Renal cortex interstitium (tissue), 15 donors: ENCODE results near the gene CCDC167. TPM values are rescaled to one million over a fixed set of nuclear protein-coding genes. Genes with fewer than 3 reads are reported as not detected.

Source experiments
- DNase-seq, 11 donors: peaks; one replicate each; pipeline ENCODE4 v3.0.0-alpha.2; 2013; ENCODE audit warnings: low read depth in 9 of 11, low spot score in 4 of 11; ENCODE audit errors: extremely low read depth in 1 of 11
- long read RNA-seq, 16 experiments: transcript quantifications; one replicate each; lab custom pipeline, GENCODE V29; 2026
- polyA plus RNA-seq, 3 donors: library from polyadenylated mRNA; unstranded; fragments of 120-200 nt; gene quantifications; one replicate each; pipeline ENCODE4 v1.2.1, GENCODE V29; 2013; ENCODE audit not compliant: insufficient read length in 3 of 3

CCDC167 gene
- 10 to 100 TPM; 25.5 to 29.6 (median 29.5) TPM for polyA plus RNA-seq
- long read RNA-seq, donor 1, transcript CCDC167-201 (4 exons, 619 nt): major isoform, 22 of 22 reads
- long read RNA-seq, donor 1, partial matches to known transcripts: 0 of 22 reads
- long read RNA-seq, donor 1, other reads (novel, unspliced or antisense): 0 of 22 reads
- long read RNA-seq, donor 2, transcript CCDC167-201 (4 exons, 619 nt): major isoform, 29 of 35 reads
- long read RNA-seq, donor 2, partial matches to known transcripts: 6 of 35 reads
- long read RNA-seq, donor 2, other reads (novel, unspliced or antisense): 0 of 35 reads
- long read RNA-seq, donor 3, transcript CCDC167-201 (4 exons, 619 nt): major isoform, 28 of 33 reads
- long read RNA-seq, donor 3, partial matches to known transcripts: 0 of 33 reads
- long read RNA-seq, donor 3, other reads (novel, unspliced or antisense): 5 of 33 reads
- long read RNA-seq, donor 4, transcript CCDC167-201 (4 exons, 619 nt): major isoform, 16 of 27 reads
- long read RNA-seq, donor 4, partial matches to known transcripts: 6 of 27 reads
- long read RNA-seq, donor 4, other reads (novel, unspliced or antisense): 5 of 27 reads
- long read RNA-seq, donor 5: 0 reads
- long read RNA-seq, donor 6, transcript CCDC167-201 (4 exons, 619 nt): major isoform, 25 of 30 reads
- long read RNA-seq, donor 6, partial matches to known transcripts: 5 of 30 reads
- long read RNA-seq, donor 6, other reads (novel, unspliced or antisense): 0 of 30 reads
- long read RNA-seq, donor 7, transcript CCDC167-201 (4 exons, 619 nt): major isoform, 42 of 54 reads
- long read RNA-seq, donor 7, partial matches to known transcripts: 12 of 54 reads
- long read RNA-seq, donor 7, other reads (novel, unspliced or antisense): 0 of 54 reads
- long read RNA-seq, donor 8: 0 reads
- long read RNA-seq, donor 9, transcript CCDC167-201 (4 exons, 619 nt): major isoform, 18 of 18 reads
- long read RNA-seq, donor 9, partial matches to known transcripts: 0 of 18 reads
- long read RNA-seq, donor 9, other reads (novel, unspliced or antisense): 0 of 18 reads
- long read RNA-seq, donor 10, transcript CCDC167-201 (4 exons, 619 nt): major isoform, 38 of 54 reads
- long read RNA-seq, donor 10, partial matches to known transcripts: 11 of 54 reads
- long read RNA-seq, donor 10, other reads (novel, unspliced or antisense): 5 of 54 reads
- long read RNA-seq, donor 11, transcript CCDC167-201 (4 exons, 619 nt): major isoform, 23 of 23 reads
- long read RNA-seq, donor 11, partial matches to known transcripts: 0 of 23 reads
- long read RNA-seq, donor 11, other reads (novel, unspliced or antisense): 0 of 23 reads
- long read RNA-seq, donor 12, transcript CCDC167-201 (4 exons, 619 nt): major isoform, 11 of 16 reads
- long read RNA-seq, donor 12, partial matches to known transcripts: 0 of 16 reads
- long read RNA-seq, donor 12, other reads (novel, unspliced or antisense): 5 of 16 reads
- long read RNA-seq, donor 13: 0 reads
- long read RNA-seq, donor 14, transcript CCDC167-201 (4 exons, 619 nt): major isoform, 33 of 33 reads
- long read RNA-seq, donor 14, partial matches to known transcripts: 0 of 33 reads
- long read RNA-seq, donor 14, other reads (novel, unspliced or antisense): 0 of 33 reads
- long read RNA-seq, donor 15, transcript CCDC167-201 (4 exons, 619 nt): major isoform, 13 of 13 reads
- long read RNA-seq, donor 15, partial matches to known transcripts: 0 of 13 reads
- long read RNA-seq, donor 15, other reads (novel, unspliced or antisense): 0 of 13 reads
- long read RNA-seq, donor 16, transcript CCDC167-201 (4 exons, 619 nt): major isoform, 64 of 84 reads
- long read RNA-seq, donor 16, partial matches to known transcripts: 20 of 84 reads
- long read RNA-seq, donor 16, other reads (novel, unspliced or antisense): 0 of 84 reads

- peak; percentile 87 to 98 (median 94) for DNase-seq
These were observed at the start of gene CCDC167 for GRCh38 chr6:37499433-37500293. TSS of gene CCDC167 (minus strand) at chr6:37499893. CDS start at chr6:37499863, 30 bp downstream.

- DNase-seq: no peak
These were observed 49.5 kb upstream of the CCDC167 start for GRCh38 chr6:37549154-37549553.

- DNase-seq: no peak
These were observed 48.5 kb upstream of the CCDC167 start for GRCh38 chr6:37548067-37548674.

- DNase-seq: peak in 1 of 11 donors; percentile 62
These were observed 47.9 kb upstream of the CCDC167 start for GRCh38 chr6:37547564-37548061.

- no peak for DNase-seq
These were observed 46.6 kb upstream of the CCDC167 start for GRCh38 chr6:37546141-37546871.

- no peak for DNase-seq
These were observed 44.8 kb upstream of the CCDC167 start for GRCh38 chr6:37544530-37544929.

- no peak for DNase-seq
These were observed 43.7 kb upstream of the CCDC167 start for GRCh38 chr6:37543361-37543760.

- no peak for DNase-seq
These were observed 41.7 kb upstream of the CCDC167 start for GRCh38 chr6:37541346-37541745.

- DNase-seq: no peak
These were observed 40.7 kb upstream of the CCDC167 start for GRCh38 chr6:37540390-37540789.

- no peak for DNase-seq
These were observed 40.3 kb upstream of the CCDC167 start for GRCh38 chr6:37540029-37540352.

GRCh38 chr6:37539171-37540028, 39.7 kb upstream of the CCDC167 start:
- DNase-seq: no peak

GRCh38 chr6:37538107-37538506, 38.4 kb upstream of the CCDC167 start:
- DNase-seq: no peak

GRCh38 chr6:37537548-37537947, 37.9 kb upstream of the CCDC167 start:
- no peak for DNase-seq

- DNase-seq: no peak
These were observed 36.9 kb upstream of the CCDC167 start for GRCh38 chr6:37536491-37537190.
